CD14-positive monocyte (primary cell): ENCODE measurements around the gene RASEF. TPM values are rescaled to one million over a fixed set of nuclear protein-coding genes. Genes with fewer than 3 reads are reported as not detected.

Experiments
- DNase-seq, 3 donors: peaks; one replicate each; pipeline ENCODE4 v3.0.0-alpha.2; 2011 to 2022
- H2AFZ ChIP-seq: 2 replicates; pipeline ENCODE4 v1.6.0; 2012; ENCODE audit warnings: mild to moderate bottlenecking, low read depth, low read length, inconsistent platforms; ENCODE audit not compliant: insufficient read depth, poor library complexity, severe bottlenecking
- H3K27ac ChIP-seq, 2 donors: 1 replicate in 1 of 2; 2 replicates in 1 of 2; pipeline ENCODE4 v1.5.1; 2012 to 2013; ENCODE audit warnings: low read length in 2 of 2, control low read depth in 1 of 2, inconsistent platforms in 1 of 2, low read depth in 1 of 2, mild to moderate bottlenecking in 1 of 2
- H3K27me3 ChIP-seq, 2 donors: one replicate each; pipeline versions ENCODE4 v1.6.0 to v1.6.1; 2011 to 2013; ENCODE audit warnings: low read length in 2 of 2; ENCODE audit not compliant: control insufficient read depth in 2 of 2, insufficient read depth in 2 of 2
- H3K36me3 ChIP-seq, 2 donors: replicated peaks in 1 of 2; 1 replicate in 1 of 2; 2 replicates in 1 of 2; pipeline versions ENCODE4 v1.5.1 to v1.6.1; 2012 to 2013; ENCODE audit warnings: low read length in 2 of 2, control low read depth in 1 of 2, inconsistent platforms in 1 of 2, mild to moderate bottlenecking in 1 of 2; ENCODE audit not compliant: insufficient read depth in 2 of 2, control insufficient read depth in 1 of 2
- H3K4me1 ChIP-seq, 2 donors: 1 replicate in 1 of 2; 2 replicates in 1 of 2; pipeline versions ENCODE4 v1.5.1 to v1.6.1; 2012 to 2013; ENCODE audit warnings: low read length in 2 of 2, control low read depth in 1 of 2, inconsistent platforms in 1 of 2, mild to moderate bottlenecking in 1 of 2, moderate library complexity in 1 of 2; ENCODE audit not compliant: insufficient read depth in 2 of 2, control insufficient read depth in 1 of 2
- H3K4me2 ChIP-seq: replicated peaks from 2 replicates; pipeline ENCODE3; 2012; ENCODE audit warnings: low read length, moderate library complexity, mild to moderate bottlenecking; ENCODE audit not compliant: poor library complexity, severe bottlenecking; ENCODE audit errors: extremely low read depth
- H3K4me3 ChIP-seq, 3 experiments: fragments of 200-600 bp in 1 of 3; sonication (generic) in 1 of 3; replicated peaks in 1 of 3; 1 replicate in 2 of 3; 2 replicates in 1 of 3; pipeline ENCODE4 v1.5.1; 2011 to 2013; ENCODE audit warnings: low read length in 3 of 3, mild to moderate bottlenecking in 3 of 3, control low read depth in 2 of 3, low read depth in 2 of 3, inconsistent platforms in 1 of 3, moderate library complexity in 1 of 3
- H3K79me2 ChIP-seq: 2 replicates; pipeline ENCODE4 v1.6.0; 2012; ENCODE audit warnings: mild to moderate bottlenecking, control low read depth, inconsistent platforms, low read length, moderate library complexity; ENCODE audit not compliant: insufficient read depth
- H3K9ac ChIP-seq: 2 replicates; pipeline ENCODE4 v1.6.0; 2017; ENCODE audit warnings: low read length, mild to moderate bottlenecking; ENCODE audit not compliant: insufficient read depth, poor library complexity, severe bottlenecking
- H3K9me3 ChIP-seq, 2 donors: replicated peaks in 1 of 2; 1 replicate in 1 of 2; 2 replicates in 1 of 2; pipeline versions ENCODE4 v1.5.1 to v1.6.1; 2012 to 2013; ENCODE audit warnings: low read length in 2 of 2, control low read depth in 1 of 2; ENCODE audit not compliant: control insufficient read depth in 1 of 2, insufficient read depth in 1 of 2
- H4K20me1 ChIP-seq: 2 replicates; pipeline ENCODE4 v1.6.0; 2012; ENCODE audit warnings: mild to moderate bottlenecking, low read length, control low read depth, moderate library complexity; ENCODE audit not compliant: insufficient read depth
- H3K27ac Mint-ChIP-seq, 7 donors: one replicate each; pipeline ENCODE4 v1.8.0; 2020; ENCODE audit warnings: mild to moderate bottlenecking in 7 of 7, mixed read lengths in 7 of 7, moderate library complexity in 6 of 7, inconsistent platforms in 2 of 7
- H3K27me3 Mint-ChIP-seq, 3 donors: one replicate each; pipeline ENCODE4 v1.8.0; 2021 to 2022; ENCODE audit warnings: low read depth in 3 of 3, mild to moderate bottlenecking in 3 of 3, mixed read lengths in 3 of 3, moderate library complexity in 3 of 3, inconsistent platforms in 1 of 3
- H3K36me3 Mint-ChIP-seq, 2 donors: one replicate each; pipeline ENCODE4 v1.8.0; 2020; ENCODE audit warnings: mixed read lengths in 2 of 2, inconsistent platforms in 1 of 2, mild to moderate bottlenecking in 1 of 2
- H3K4me1 Mint-ChIP-seq: one replicate; pipeline ENCODE4 v1.8.0; 2020; ENCODE audit warnings: mild to moderate bottlenecking, mixed read lengths
- H3K4me3 Mint-ChIP-seq, 2 donors: one replicate each; pipeline ENCODE4 v1.8.0; 2020; ENCODE audit warnings: mild to moderate bottlenecking in 2 of 2, mixed read lengths in 2 of 2, moderate library complexity in 1 of 2
- H3K9me3 Mint-ChIP-seq, 7 donors: one replicate each; pipeline ENCODE4 v1.8.0; 2020 to 2022; ENCODE audit warnings: mixed read lengths in 7 of 7, mild to moderate bottlenecking in 6 of 7, moderate library complexity in 6 of 7, inconsistent platforms in 2 of 7
- CTCF ChIP-seq: fragments of 200-600 bp; IDR thresholded peaks from one replicate; pipeline ENCODE4 v1.8.0; 2022; ENCODE audit warnings: antibody characterized with exemption, mild to moderate bottlenecking
- WGBS: methylation state at CpG from one replicate; pipeline ENCODE4 v1.1.5; 2013; ENCODE audit warnings: missing lambda C conversion rate; ENCODE audit not compliant: insufficient coverage; 5-methylcytosine and 5-hydroxymethylcytosine counted together
- intact Hi-C, 2 donors: fragments of 100-400 bp; cut with micrococcal nuclease; formaldehyde crosslinking; loops; one replicate each; pipeline versions ENCODE4 v1.15.0 to v1.15.1; 2023
- polyA plus RNA-seq, 3 donors: library from polyadenylated mRNA; depleted of rRNA in 1 of 3; unstranded in 2 of 3; stranded (reverse) in 1 of 3; fragments of 300-500 nt in 2 of 3; fragments of >200 nt in 1 of 3; fragmentation: Illumina TruSeq in 2 of 3; gene quantifications; 1 replicate in 2 of 3; 2 replicates in 1 of 3; pipeline ENCODE4 v1.2.3, GENCODE V29; 2012 to 2021

Gene RASEF
- polyA plus RNA-seq, 3 donors = not detected

GRCh38 chr9:83071626-83072025 lies 8.7 kb upstream of the RASEF start:
- H3K36me3 Mint-ChIP-seq = no peaks in the 10 kb centered on the region
- Histone ChIP-seq H3K27me3 (no peaks in the 10 kb centered on the region), H3K36me3 (no peaks in the 10 kb centered on the region)

GRCh38 chr9:83070261-83070660 lies 7.3 kb upstream of the RASEF start:
- H3K9me3 Mint-ChIP-seq = peaks cover 0 to 6% (median 3%) of the 10 kb centered on the region in 7 donors
- no peak for DNase-seq
- intact Hi-C loops = no loop called here
- no peaks in the 10 kb centered on the region for H3K36me3 Mint-ChIP-seq
- Histone ChIP-seq H4K20me1 (no peaks in the 10 kb centered on the region), H3K27ac (no peak overlapping the region), H3K4me2 (no peak overlapping the region), H3K27me3 (peaks cover 2 to 3% of the 10 kb centered on the region in 2 donors), H3K9me3 (no peaks in the 10 kb centered on the region), H3K79me2 (no peaks in the 10 kb centered on the region), H3K9ac (no peak overlapping the region), H2AFZ (no peak overlapping the region), H3K36me3 (no peaks in the 10 kb centered on the region), H3K4me3 (no peak overlapping the region), H3K4me1 (no peaks in the 10 kb centered on the region)
- TF ChIP-seq CTCF = no peak
- H3K27ac Mint-ChIP-seq = no peak overlapping the region
- no peaks in the 10 kb centered on the region for H3K4me1 Mint-ChIP-seq
- H3K4me3 Mint-ChIP-seq = no peak overlapping the region
- H3K27me3 Mint-ChIP-seq = peaks cover 1 to 6% (median 3%) of the 10 kb centered on the region in 3 donors

More at GRCh38 chr9:83071626-83072025, 8.7 kb upstream of the RASEF start:
- H3K4me2 ChIP-seq = no peak overlapping the region
- H3K9ac ChIP-seq = no peak overlapping the region
- H3K4me1 ChIP-seq = no peaks in the 10 kb centered on the region
- H3K79me2 ChIP-seq = no peaks in the 10 kb centered on the region
- no peak overlapping the region for H3K27ac Mint-ChIP-seq
- H3K4me3 ChIP-seq = no peak overlapping the region
- no peak overlapping the region for H3K27ac ChIP-seq
- no peaks in the 10 kb centered on the region for H3K9me3 ChIP-seq
- intact Hi-C loops = no loop called here
- no peaks in the 10 kb centered on the region for H3K4me1 Mint-ChIP-seq
- no peak overlapping the region for H3K4me3 Mint-ChIP-seq
- no peaks in the 10 kb centered on the region for H4K20me1 ChIP-seq
- no CpG with 5 or more reads among the region's 2 CpGs for WGBS
- peaks cover 0 to 5% (median 1%) of the 10 kb centered on the region in 3 donors for H3K27me3 Mint-ChIP-seq
- no peak overlapping the region for H2AFZ ChIP-seq
- peaks cover 0 to 6% (median 3%) of the 10 kb centered on the region in 7 donors for H3K9me3 Mint-ChIP-seq
- TF ChIP-seq CTCF = no peak
- no peak for DNase-seq
